Keratinocyte (primary cell): ENCODE data around the gene CCDC88A.

ENCODE experiments used
- CTCF ChIP-seq, 3 experiments: IDR thresholded peaks in 1 of 3; conservative IDR thresholded peaks in 1 of 3; optimal IDR thresholded peaks in 1 of 3; 2 replicates in 2 of 3; 3 replicates in 1 of 3; pipeline versions ENCODE3 to v1.5.1; 2011; ENCODE audit warnings: low read length in 3 of 3, mild to moderate bottlenecking in 3 of 3, moderate library complexity in 2 of 3, control low read depth in 1 of 3, inconsistent platforms in 1 of 3; ENCODE audit not compliant: insufficient read depth in 2 of 3; ENCODE audit errors: extremely low read depth in 1 of 3
- EZH2 ChIP-seq: IDR thresholded peaks from one replicate; pipeline ENCODE4 v1.6.1; 2012; ENCODE audit warnings: inconsistent platforms, mild to moderate bottlenecking, low read length, moderate library complexity

DNA sequence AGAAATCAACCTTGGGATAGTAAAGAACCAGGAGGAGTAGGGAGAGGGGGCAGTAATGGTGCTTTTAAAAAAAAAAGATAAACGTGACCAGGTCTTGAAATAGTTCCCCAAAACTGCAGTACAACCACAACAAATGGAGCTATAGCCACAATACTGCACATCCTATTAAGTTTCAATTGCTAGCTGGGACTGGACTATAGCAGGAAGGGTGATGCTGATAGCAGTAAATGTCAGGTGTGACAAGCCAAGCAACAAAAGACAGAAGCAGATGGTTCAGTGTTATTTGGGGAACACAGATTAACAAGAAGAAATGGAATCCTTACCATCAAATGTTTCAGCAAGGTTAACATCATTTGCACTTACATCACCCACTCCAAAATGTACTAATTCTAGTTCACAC, 177.0 kb downstream of the CCDC88A start:
- no peak for TF ChIP-seq CTCF (optimal IDR thresholded peaks at IDR 0.05 in 1 of 3, IDR thresholded peaks at IDR 0.05 in 1 of 3, conservative IDR thresholded peaks at IDR 0.05 in 1 of 3; ENCODE audit: extremely low read depth in 1 of 3, insufficient read depth in 2 of 3, low read length in 3 of 3)
- TF ChIP-seq EZH2: no peak
